ENCODE measurements around the gene MLLT3.

DNA sequence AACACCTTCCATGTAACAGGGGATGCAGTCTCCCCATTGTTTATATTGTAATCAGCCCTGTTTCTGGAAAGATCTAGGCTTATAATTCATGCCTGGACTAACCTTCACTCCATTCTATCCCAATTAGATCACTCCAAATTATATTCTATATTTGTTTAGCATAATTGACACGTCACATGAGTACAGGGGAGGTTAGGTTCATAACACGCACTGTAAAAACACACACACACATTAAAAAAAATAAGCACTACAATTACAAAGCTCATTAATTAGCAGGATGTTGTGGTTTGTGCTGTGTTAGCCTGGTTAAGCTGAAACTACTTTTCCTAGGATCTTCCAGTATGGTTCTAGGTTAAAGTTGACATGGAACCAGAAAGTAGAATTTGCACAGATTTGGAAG, 126.0 kb downstream of the MLLT3 start:
- no peak for TF ChIP-seq EZH2 (IDR thresholded peaks at IDR 0.05; ENCODE audit: insufficient read depth, poor library complexity, severe bottlenecking)
- no peak for TF ChIP-seq EZH2phosphoT487 (IDR thresholded peaks at IDR 0.05; ENCODE audit: insufficient read depth, low read depth)

Measured in GM23248 (cell line).